ENCODE measurements around the gene SORL1.

Gene SORL1

GRCh38 chr11:121513807-121514206, 61.7 kb downstream of the SORL1 start:
- DNase-seq, result no peak

GRCh38 chr11:121514432-121515334, 62.6 kb downstream of the SORL1 start:
- no peak for DNase-seq

- DNase-seq, result no peak
Measured at GRCh38 chr11:121515335-121515671, 63.2 kb downstream of the SORL1 start.

- no peak for DNase-seq
Measured at GRCh38 chr11:121517996-121518395, 65.9 kb downstream of the SORL1 start.

- DNase-seq, result no peak
Measured at GRCh38 chr11:121520243-121521144, 68.4 kb downstream of the SORL1 start.

GRCh38 chr11:121521145-121522042, 69.3 kb downstream of the SORL1 start:
- no peak for DNase-seq

- no peak for DNase-seq
Measured at GRCh38 chr11:121522043-121522941, 70.2 kb downstream of the SORL1 start.

GRCh38 chr11:121523581-121524232, 71.6 kb downstream of the SORL1 start:
- no peak for DNase-seq

- no peak for DNase-seq
Measured at GRCh38 chr11:121524233-121524631, 72.1 kb downstream of the SORL1 start.

GRCh38 chr11:121525376-121525775, 73.3 kb downstream of the SORL1 start:
- DNase-seq, result no peak

GRCh38 chr11:121530257-121530656, 78.1 kb downstream of the SORL1 start:
- DNase-seq, result no peak

GRCh38 chr11:121533601-121534000, 81.5 kb downstream of the SORL1 start:
- DNase-seq, result no peak

GRCh38 chr11:121534131-121535093, 82.3 kb downstream of the SORL1 start:
- no peak for DNase-seq

GRCh38 chr11:121535129-121535796, 83.1 kb downstream of the SORL1 start:
- no peak for DNase-seq

GRCh38 chr11:121536126-121536525, 84.0 kb downstream of the SORL1 start:
- no peak for DNase-seq

GRCh38 chr11:121538054-121538453, 85.9 kb downstream of the SORL1 start:
- DNase-seq, result no peak

- DNase-seq, result no peak
Measured at GRCh38 chr11:121539000-121539399, 86.9 kb downstream of the SORL1 start.

GRCh38 chr11:121540627-121541026, 88.5 kb downstream of the SORL1 start:
- DNase-seq, result no peak

- no peak for DNase-seq
Measured at GRCh38 chr11:121543836-121544380, 91.8 kb downstream of the SORL1 start.
